Mucosa of descending colon (tissue), 3 donors: ENCODE measurements around the gene RAB21. TPM values are rescaled to one million over a fixed set of nuclear protein-coding genes. Genes with fewer than 3 reads are reported as not detected.

ENCODE experiments used
- ATAC-seq: fragments of 200-7000 bp; cut with Tn5 transposase; one replicate; pipeline ENCODE4 v1.9.1; 2020; ENCODE audit warnings: mild to moderate bottlenecking, moderate library complexity
- DNase-seq, 3 donors: peaks; one replicate each; pipeline ENCODE4 v3.0.0-alpha.2; 2020
- H3K36me3 ChIP-seq: fragments of 200-600 bp; one replicate; pipeline ENCODE4 v1.8.0; 2021; ENCODE audit warnings: low read depth, mild to moderate bottlenecking
- H3K4me1 ChIP-seq: fragments of 200-600 bp; one replicate; pipeline ENCODE4 v1.8.0; 2021; ENCODE audit warnings: low read depth, mild to moderate bottlenecking
- H3K4me3 ChIP-seq: fragments of 200-600 bp; one replicate; pipeline ENCODE4 v1.8.0; 2021; ENCODE audit warnings: mild to moderate bottlenecking
- H3K9me3 ChIP-seq: fragments of 200-600 bp; one replicate; pipeline ENCODE4 v1.8.0; 2021; ENCODE audit warnings: mild to moderate bottlenecking
- intact Hi-C, 2 donors: fragments of 100-400 bp; cut with DNase I in 1 of 2; cut with micrococcal nuclease in 1 of 2; formaldehyde crosslinking; loops; one replicate each; pipeline versions ENCODE4 v1.11.0 to v1.11.1; 2022; cut with DNase I, micrococcal nuclease
- total RNA-seq, 3 donors: library from RNA; stranded (reverse); fragmentation: NEBNext Ultra II Directional in 2 of 3; extraction: Animal tissue kit (Norgen Biotek cat#: 25700) in 2 of 3; gene quantifications; one replicate each; pipeline versions ENCODE4 v1.2.1 to v1.2.4, GENCODE V29; 2021 to 2023
- TF ChIP-seq, protein P1 (sequence below): fragments of 200-600 bp; IDR thresholded peaks from one replicate; pipeline ENCODE4 v1.8.0; 2022; ENCODE audit warnings: antibody characterized with exemption, mild to moderate bottlenecking
- donor health status: DM: no; HTN: no; CAD: no; lungs with moderate emphysema.
- donor health status: DM: no; HTN: no; CAD: no.
- donor health status: DM: no; HTN: yes; CAD: no.

The RAB21 gene
- total RNA-seq, 3 donors from 2014 or later = 61.6 to 97.3 (median 63.6) TPM

- no peak for ATAC-seq
- no peak overlapping the region for H3K4me3 ChIP-seq
- DNase-seq = no peak
- no peaks in the 10 kb centered on the region for H3K9me3 ChIP-seq
- no peaks in the 10 kb centered on the region for H3K36me3 ChIP-seq
- H3K4me1 ChIP-seq = no peaks in the 10 kb centered on the region
- intact Hi-C loops = no loop called here
- TF ChIP-seq, protein P1, sequence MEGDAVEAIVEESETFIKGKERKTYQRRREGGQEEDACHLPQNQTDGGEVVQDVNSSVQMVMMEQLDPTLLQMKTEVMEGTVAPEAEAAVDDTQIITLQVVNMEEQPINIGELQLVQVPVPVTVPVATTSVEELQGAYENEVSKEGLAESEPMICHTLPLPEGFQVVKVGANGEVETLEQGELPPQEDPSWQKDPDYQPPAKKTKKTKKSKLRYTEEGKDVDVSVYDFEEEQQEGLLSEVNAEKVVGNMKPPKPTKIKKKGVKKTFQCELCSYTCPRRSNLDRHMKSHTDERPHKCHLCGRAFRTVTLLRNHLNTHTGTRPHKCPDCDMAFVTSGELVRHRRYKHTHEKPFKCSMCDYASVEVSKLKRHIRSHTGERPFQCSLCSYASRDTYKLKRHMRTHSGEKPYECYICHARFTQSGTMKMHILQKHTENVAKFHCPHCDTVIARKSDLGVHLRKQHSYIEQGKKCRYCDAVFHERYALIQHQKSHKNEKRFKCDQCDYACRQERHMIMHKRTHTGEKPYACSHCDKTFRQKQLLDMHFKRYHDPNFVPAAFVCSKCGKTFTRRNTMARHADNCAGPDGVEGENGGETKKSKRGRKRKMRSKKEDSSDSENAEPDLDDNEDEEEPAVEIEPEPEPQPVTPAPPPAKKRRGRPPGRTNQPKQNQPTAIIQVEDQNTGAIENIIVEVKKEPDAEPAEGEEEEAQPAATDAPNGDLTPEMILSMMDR = no peak
Observed at GRCh38 chr12:71790331-71790730, 35.7 kb downstream of the RAB21 start.

- DNase-seq (no peak), ATAC-seq (no peak)
- no peaks in the 10 kb centered on the region for H3K4me1 ChIP-seq
- no peaks in the 10 kb centered on the region for H3K9me3 ChIP-seq
- no peak overlapping the region for H3K4me3 ChIP-seq
- intact Hi-C loops = no loop called here
- H3K36me3 ChIP-seq = no peaks in the 10 kb centered on the region
- TF ChIP-seq, protein P1 = no peak
Observed at GRCh38 chr12:71791473-71792150, 36.9 kb downstream of the RAB21 start.

DNA sequence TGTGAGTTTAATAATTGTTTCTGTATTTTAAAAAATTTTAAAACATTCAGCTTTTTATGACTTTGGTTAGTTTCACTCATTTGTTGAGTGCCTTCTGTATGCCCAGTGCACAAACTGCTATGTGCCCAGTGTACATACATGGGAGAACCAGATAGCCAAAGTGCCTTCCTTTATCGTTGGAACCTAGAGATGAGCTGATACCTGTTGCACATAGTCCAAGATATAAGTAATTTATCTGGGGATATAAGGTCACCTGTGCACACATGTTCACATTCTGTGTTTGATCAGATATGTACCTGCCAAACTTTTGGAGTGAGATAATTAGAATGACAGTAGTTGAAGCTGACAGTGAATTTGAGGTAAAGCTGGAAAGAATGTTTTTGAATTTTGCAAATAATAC, 37.9 kb downstream of the RAB21 start:
- Histone ChIP-seq H3K36me3 (no peaks in the 10 kb centered on the region), H3K4me3 (no peak overlapping the region), H3K9me3 (no peaks in the 10 kb centered on the region), H3K4me1 (no peaks in the 10 kb centered on the region)
- intact Hi-C loops = no loop called here
- no peak for ATAC-seq
- TF ChIP-seq, protein P1 = no peak
- no peak for DNase-seq

GRCh38 chr12:71795901-71796300, 41.2 kb downstream of the RAB21 start:
- DNase-seq = no peak

DNA sequence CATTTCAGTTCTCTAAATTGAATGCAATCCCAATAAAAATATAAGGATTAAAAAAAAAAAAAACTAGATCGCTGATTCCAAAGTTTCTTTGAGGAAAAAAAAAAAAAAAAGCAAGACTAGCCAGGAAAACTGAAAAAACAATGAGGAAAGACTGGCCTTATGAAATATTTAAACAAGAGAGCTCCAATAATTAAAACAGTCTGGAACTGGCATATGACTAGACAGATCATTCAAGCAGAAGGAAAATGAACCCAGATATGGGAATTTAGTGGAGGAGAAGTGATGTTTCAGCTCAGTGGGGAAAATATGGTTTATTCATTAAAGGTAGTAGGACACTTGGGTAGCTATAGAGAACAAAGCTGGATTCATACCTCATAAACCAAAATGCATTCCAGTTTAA, 42.9 kb downstream of the RAB21 start:
- ATAC-seq (no peak), DNase-seq (no peak)
- no peaks in the 10 kb centered on the region for H3K36me3 ChIP-seq
- H3K4me1 ChIP-seq = no peaks in the 10 kb centered on the region
- H3K4me3 ChIP-seq = no peak overlapping the region
- TF ChIP-seq, protein P1 = no peak
- intact Hi-C loops = no loop called here
- H3K9me3 ChIP-seq = no peaks in the 10 kb centered on the region

More at GRCh38 chr12:71795901-71796300, 41.2 kb downstream of the RAB21 start:
- TF ChIP-seq, protein P1 = no peak
- intact Hi-C loops = no loop called here
- no peak for ATAC-seq
- Histone ChIP-seq H3K4me3 (no peak overlapping the region), H3K36me3 (no peaks in the 10 kb centered on the region), H3K4me1 (no peaks in the 10 kb centered on the region), H3K9me3 (no peaks in the 10 kb centered on the region)

- Histone ChIP-seq H3K4me1 (no peaks in the 10 kb centered on the region), H3K4me3 (no peak overlapping the region), H3K36me3 (no peaks in the 10 kb centered on the region), H3K9me3 (no peaks in the 10 kb centered on the region)
- DNase-seq (no peak), ATAC-seq (no peak)
- intact Hi-C loops = no loop called here
- TF ChIP-seq, protein P1 = no peak
Observed at GRCh38 chr12:71799106-71799505, 44.4 kb downstream of the RAB21 start.
